ENCODE results near the gene CDK5RAP2.

- TF ChIP-seq CTCF (IDR thresholded peaks at IDR 0.05) (no peak), POLR2A (IDR thresholded peaks at IDR 0.05) (no peak)
Measured at GRCh38 chr9:120542701-120543490, 37.1 kb downstream of the CDK5RAP2 start.

Measured in sigmoid colon (tissue), 3 donors.